MV-4-11 (cell line): ENCODE results near the gene HSD3B7.
"Not testable (repeated sequence)": the region's sequence is repeated elsewhere in the genome, so short reads cannot be mapped to it uniquely, and the experiment has no call there.

Experiments used
- DNase-seq: peaks from one replicate; lab custom pipeline; 2025; lab: John Stamatoyannopoulos, UW

Gene HSD3B7

GRCh38 chr16:30984669-30985400 lies at the start of gene HSD3B7:
Gene HSD3B7, plus strand, starts transcription at chr16:30985207. Its CDS starts 452 bp downstream, at chr16:30985659.
- peak; percentile 53 for DNase-seq

DNA sequence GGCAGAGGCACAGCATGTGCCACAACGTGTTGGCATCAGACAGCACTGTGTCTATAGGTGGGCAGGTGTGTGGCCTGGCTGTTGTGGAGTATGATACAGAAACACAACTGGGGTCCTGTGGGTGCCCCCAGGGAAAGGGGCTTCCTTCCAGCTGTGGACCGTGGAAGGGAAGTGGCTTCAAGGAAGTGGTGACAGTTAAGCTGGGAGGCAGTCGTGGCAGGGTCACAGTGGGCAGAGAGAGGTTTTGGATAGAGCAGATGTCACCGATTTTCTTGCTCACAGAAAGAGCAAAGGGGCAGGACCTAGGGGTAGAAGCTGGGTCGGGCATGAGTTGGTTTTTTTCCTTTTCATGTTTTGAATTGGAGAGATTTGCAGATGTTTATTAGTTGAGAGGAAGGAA lies 47.3 kb upstream of the HSD3B7 start:
- DNase-seq, result peak; percentile 81

GRCh38 chr16:30939571-30939970 lies 45.4 kb upstream of the HSD3B7 start:
- DNase-seq, result not testable (repeated sequence)

- DNase-seq, result peak; percentile 69
Observed at GRCh38 chr16:30941600-30942425, 43.2 kb upstream of the HSD3B7 start.

DNA sequence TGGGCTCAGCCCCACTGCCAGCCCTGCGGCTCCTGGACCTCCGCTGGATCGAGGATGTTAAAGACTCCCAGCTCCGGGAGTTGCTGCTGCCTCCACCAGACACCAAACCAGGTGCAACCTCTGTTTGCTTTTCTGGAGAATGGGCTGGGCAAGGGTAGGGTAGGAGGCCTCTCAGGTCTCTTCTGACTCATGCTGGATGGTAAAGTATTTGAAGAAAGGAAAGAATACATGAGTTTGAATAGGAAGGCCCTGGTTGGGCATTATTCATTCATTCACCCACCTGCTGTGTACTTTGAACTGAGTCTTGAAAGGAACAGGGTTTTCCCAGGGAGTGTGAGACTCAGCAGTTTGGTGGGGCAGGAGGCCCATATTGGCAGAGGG lies 42.6 kb upstream of the HSD3B7 start:
- DNase-seq, result no peak

DNA sequence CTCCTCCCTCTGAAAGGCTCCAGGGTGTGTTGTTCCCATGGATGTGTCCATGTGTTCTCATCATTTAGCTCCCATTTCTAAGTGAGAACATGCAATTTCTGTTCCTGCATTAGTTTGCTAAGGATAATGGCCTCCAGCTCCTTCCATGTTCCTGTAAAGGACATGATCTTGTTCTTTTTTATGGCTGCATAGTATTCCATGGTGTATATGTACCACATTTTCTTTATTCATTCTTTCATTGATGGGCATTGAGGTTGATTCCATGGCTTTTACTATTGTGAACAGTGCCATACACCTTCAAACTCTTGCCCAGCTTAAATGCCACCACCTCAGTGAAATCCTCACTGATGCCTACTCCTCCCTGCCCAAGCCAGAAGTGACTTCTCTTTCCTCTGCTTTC lies 40.7 kb upstream of the HSD3B7 start:
- no peak for DNase-seq

DNA sequence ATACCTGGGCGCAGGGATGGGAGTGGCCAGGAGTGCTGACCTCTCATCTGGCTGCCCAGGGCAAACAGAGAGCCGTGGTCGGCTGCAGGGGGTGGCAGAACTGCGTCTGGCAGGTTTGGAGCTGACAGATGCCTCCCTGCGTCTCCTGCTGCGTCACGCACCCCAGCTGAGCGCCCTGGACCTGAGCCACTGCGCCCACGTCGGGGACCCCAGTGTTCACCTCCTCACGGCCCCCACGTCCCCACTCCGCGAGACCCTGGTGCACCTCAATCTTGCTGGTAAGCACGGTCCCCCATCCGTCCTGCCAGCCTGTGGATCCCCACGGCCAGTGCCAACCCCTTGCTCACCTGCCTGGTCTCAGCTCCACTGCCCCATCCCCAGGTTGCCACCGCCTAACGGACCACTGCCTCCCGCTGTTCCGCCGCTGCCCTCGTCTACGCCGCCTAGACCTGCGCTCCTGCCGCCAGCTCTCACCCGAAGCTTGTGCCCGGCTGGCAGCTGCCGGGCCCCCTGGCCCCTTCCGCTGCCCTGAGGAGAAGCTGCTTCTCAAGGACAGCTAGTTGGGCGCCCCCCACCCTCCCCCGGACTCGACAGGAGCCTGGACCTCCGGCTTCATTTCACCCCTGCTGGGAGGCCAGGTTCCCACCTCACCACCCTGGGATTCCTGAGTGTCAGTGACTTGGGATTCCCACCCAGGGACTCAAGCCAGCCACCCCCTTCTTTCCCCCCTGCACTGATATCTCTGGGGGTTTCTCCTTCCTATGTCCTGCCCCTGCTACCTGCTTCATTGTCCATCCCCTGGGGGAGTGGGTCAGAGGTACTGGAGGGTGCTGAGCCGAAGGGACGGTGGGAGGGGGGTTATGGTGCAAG lies 38.1 kb upstream of the HSD3B7 start:
- no peak for DNase-seq

- no peak for DNase-seq
Observed at GRCh38 chr16:30947541-30947858, 37.5 kb upstream of the HSD3B7 start.

- peak; percentile 45 for DNase-seq
Observed at GRCh38 chr16:30947859-30948666, 36.9 kb upstream of the HSD3B7 start.

GRCh38 chr16:30948667-30949649 lies 36.0 kb upstream of the HSD3B7 start, which contains the start of gene ORAI3:
Gene ORAI3, plus strand, starts transcription at chr16:30949068. Its CDS starts 222 bp downstream, at chr16:30949290.
- DNase-seq, result peak; percentile 78

DNA sequence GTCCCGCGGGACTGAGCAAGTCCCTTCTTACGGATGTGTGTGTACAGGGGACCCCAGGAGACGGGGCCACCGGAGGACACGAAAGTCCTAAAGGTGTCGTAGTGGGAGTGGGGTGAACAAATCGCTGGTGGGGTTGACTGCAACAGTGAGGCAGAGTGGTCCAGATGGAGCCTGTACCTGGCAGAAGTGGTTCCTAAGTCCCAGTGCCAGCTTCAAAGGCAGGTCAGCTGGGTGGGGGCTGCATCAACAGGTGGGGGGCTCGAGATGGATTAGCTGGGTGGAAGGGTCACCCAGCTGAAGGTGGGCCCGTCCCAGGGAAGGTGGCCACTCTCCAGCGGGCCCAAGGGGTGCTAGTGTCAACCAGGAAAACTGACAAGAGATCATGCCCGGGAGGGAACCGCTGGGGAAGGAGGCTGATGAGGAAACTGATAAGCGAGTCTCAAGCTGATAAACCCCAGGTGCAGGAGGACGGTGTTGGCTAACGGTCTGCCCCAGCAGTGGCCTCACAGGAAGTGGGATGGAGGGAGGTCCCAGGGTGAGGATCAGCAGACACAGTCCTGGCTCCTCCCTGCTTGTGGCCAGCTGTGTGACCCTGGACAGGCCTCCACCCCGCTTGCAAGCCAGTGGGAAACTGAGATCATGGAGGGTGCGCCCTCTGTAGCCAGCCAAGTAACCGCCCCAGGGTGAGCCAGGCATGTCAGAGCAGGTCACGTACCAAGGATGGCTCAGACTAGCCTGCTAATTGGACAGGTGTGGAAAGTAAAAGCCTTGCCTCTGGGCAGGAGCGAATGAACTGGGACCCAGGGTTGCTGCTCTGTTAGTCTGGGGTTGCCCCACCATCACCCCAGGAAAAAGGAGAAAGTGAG lies 35.1 kb upstream of the HSD3B7 start:
- peak; percentile 92 for DNase-seq

GRCh38 chr16:30950516-30951065 lies 34.4 kb upstream of the HSD3B7 start:
- DNase-seq, result no peak

DNA sequence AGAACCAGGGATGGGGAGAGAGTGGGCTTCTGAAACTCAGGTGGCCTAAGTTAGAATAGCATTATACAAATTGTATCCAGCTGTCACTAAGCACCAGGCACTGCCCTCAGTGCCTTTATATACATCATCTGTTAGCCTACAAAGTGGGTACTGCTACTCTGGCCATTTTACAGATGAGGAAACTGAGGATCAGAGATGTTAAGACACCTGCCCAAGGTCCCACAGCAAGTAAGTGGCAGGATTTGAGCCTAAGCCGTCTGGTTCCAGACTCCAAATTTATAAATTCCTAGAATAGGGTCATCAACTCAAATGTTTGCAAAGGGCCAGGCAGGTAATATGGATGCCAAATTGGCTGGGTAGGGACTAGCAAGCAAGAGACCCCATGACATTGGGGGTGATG lies 33.8 kb upstream of the HSD3B7 start:
- no peak for DNase-seq

- no peak for DNase-seq
Observed at GRCh38 chr16:30951750-30952149, 33.3 kb upstream of the HSD3B7 start.

DNA sequence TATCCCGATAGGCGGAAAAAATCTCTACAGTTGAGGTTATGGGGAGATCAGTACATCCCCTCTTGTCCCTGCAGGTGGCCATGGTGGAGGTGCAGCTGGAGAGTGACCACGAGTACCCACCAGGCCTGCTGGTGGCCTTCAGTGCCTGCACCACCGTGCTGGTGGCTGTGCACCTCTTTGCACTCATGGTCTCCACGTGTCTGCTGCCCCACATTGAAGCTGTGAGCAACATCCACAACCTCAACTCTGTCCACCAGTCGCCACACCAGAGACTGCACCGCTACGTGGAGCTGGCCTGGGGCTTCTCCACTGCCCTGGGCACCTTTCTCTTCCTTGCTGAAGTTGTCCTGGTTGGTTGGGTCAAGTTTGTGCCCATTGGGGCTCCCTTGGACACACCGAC lies 31.9 kb upstream of the HSD3B7 start:
- DNase-seq, result no peak

- DNase-seq, result peak; percentile 75
Observed at GRCh38 chr16:30953511-30954124, 31.4 kb upstream of the HSD3B7 start.

DNA sequence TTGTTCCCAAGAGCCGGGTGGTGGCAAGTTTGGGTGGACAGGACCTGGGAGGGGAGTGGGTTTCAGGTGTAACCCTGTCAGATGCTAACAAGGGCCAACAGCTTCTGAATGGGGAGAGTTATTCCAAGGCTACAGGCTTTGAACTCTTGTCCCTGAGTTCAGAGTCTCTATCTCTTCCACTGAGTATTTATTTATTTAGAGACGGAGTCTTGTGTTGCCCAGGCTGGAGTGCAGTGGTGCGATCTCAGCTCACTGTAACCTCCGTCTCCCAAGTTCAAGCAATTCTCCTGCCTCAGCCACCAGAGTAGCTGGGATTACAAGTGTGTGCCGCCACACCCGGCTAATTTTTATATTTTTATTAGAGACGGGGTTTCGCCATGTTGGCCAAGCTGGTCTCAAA lies 30.0 kb upstream of the HSD3B7 start:
- DNase-seq, result no peak

DNA sequence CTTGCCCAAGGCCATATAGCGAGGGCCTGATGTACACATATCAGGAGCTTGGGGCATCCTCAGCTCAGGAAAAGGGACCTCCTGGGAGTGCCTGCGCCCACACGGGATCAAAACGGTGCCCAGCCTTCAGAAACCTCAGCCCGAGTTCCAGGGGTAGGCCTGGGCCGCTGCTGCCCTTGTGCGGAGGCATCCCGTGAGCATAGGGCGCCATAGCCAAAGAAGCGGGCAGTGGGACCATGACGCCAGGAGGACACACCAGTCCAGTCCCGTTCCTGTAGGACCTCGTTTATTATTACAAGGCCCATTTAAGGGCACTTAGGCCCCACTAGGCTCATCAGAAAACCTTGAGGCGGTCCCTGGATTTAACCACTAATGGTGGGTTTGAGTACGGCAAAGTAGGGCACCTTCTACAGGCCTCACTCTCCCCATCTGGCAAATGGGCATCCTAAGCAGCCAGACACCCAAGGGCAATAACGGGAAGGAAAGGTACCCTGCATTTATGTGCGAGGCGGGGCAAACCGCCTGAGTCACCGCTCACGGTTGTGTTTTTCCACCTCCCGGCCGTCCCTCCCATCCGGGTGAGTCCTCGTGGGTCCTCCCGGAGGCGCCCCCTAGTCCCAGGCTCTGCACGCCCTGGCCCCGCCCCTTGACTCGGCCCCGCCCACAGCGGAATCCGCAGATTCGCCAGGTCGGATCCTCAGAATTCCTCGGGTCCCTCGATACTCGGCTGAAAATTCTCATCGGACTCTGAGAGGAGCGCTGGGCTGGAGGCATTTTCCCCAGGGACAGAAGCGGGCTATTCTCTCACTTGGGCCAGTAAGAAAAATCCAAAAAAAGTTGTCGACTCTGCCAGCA lies 28.2 kb upstream of the HSD3B7 start:
- peak; percentile 84 for DNase-seq
